GM23248 (cell line): ENCODE data around the gene FARP2.

Source experiments
- EZH2 ChIP-seq: fragments of 200-600 bp; sonication (generic); IDR thresholded peaks from 2 replicates; pipeline ENCODE4 v1.6.1; 2018; ENCODE audit warnings: antibody characterized with exemption, mild to moderate bottlenecking; ENCODE audit not compliant: insufficient read depth, poor library complexity, severe bottlenecking
- EZH2phosphoT487 ChIP-seq: fragments of 200-600 bp; sonication (generic); IDR thresholded peaks from 2 replicates; pipeline ENCODE4 v1.6.1; 2018; ENCODE audit warnings: antibody characterized with exemption, moderate library complexity, mild to moderate bottlenecking, low read depth; ENCODE audit not compliant: insufficient read depth

- no peak for TF ChIP-seq EZH2
- TF ChIP-seq EZH2phosphoT487: no peak
Observed at GRCh38 chr2:241393524-241394196, 37.6 kb downstream of the FARP2 start.
